HG02678 (cell line): ENCODE data around the gene AMH.

Source experiments
- ATAC-seq: cut with Tn5 transposase; IDR thresholded peaks from one replicate; pipeline ENCODE4 v1.9.1; 2021; ENCODE audit warnings: mild to moderate bottlenecking, moderate library complexity; ENCODE audit not compliant: unreplicated experiment

The AMH gene

GRCh38 chr19:2221250-2221831, 27.8 kb upstream of the AMH start:
- no peak for ATAC-seq

GRCh38 chr19:2221918-2222317, 27.2 kb upstream of the AMH start:
- no peak for ATAC-seq

GRCh38 chr19:2223391-2223790, 25.7 kb upstream of the AMH start:
- ATAC-seq = no peak

- no peak for ATAC-seq
Measured at GRCh38 chr19:2223959-2224358, 25.2 kb upstream of the AMH start.

GRCh38 chr19:2224754-2225349, 24.3 kb upstream of the AMH start:
- no peak for ATAC-seq

GRCh38 chr19:2225415-2226050, 23.6 kb upstream of the AMH start:
- no peak for ATAC-seq

GRCh38 chr19:2226051-2226839, 22.9 kb upstream of the AMH start:
- ATAC-seq = no peak

- no peak for ATAC-seq
Measured at GRCh38 chr19:2226840-2227360, 22.2 kb upstream of the AMH start.

GRCh38 chr19:2227415-2228156, 21.5 kb upstream of the AMH start:
- ATAC-seq = no peak

- ATAC-seq = no peak
Measured at GRCh38 chr19:2228157-2229030, 20.7 kb upstream of the AMH start.

- ATAC-seq = no peak
Measured at GRCh38 chr19:2229103-2230032, 19.8 kb upstream of the AMH start.

- no peak for ATAC-seq
Measured at GRCh38 chr19:2230033-2230531, 19.0 kb upstream of the AMH start.

- no peak for ATAC-seq
Measured at GRCh38 chr19:2230807-2231533, 18.2 kb upstream of the AMH start.

GRCh38 chr19:2231621-2232221, 17.4 kb upstream of the AMH start:
- no peak for ATAC-seq

- ATAC-seq = no peak
Measured at GRCh38 chr19:2232286-2233151, 16.6 kb upstream of the AMH start.

GRCh38 chr19:2233601-2234280, 15.4 kb upstream of the AMH start:
- no peak for ATAC-seq
